IMR-90 (cell line): ENCODE measurements around the gene ZBTB22. TPM values are rescaled to one million over a fixed set of nuclear protein-coding genes. Genes with fewer than 3 reads are reported as not detected.
A peak's percentile ranks its signal among the peaks of the same experiment; 100 is the strongest.

Experiments
- ATAC-seq: fragments of 200-7000 bp; cut with Tn5 transposase; 2 replicates; pipeline ENCODE4 v1.9.1; 2020; ENCODE audit warnings: low read depth, mild to moderate bottlenecking, moderate library complexity
- BruUV-seq: library from RNA; stranded (reverse); fragments of 400-500 nt; replicated peaks from 2 replicates; lab custom pipeline; 2021; lab: Mats Ljungman, UMichigan
- CTCF ChIA-PET: fragments of 300-600 bp; formaldehyde crosslinking; extraction: SDS; loops from one replicate; lab custom pipeline; 2021; ENCODE audit warnings: antibody characterized with exemption; lab: Yijun Ruan, JAX
- POLR2A ChIA-PET: fragments of 300-600 bp; sonication (Branson Sonifier 250); formaldehyde crosslinking; loops from one replicate; lab custom pipeline; 2022; ENCODE audit warnings: antibody characterized with exemption; ENCODE audit not compliant: unreplicated experiment; lab: Charles Lee
- DNase-seq: peaks from one replicate; pipeline ENCODE4 v3.0.0; 2013
- H2AFZ ChIP-seq: replicated peaks from 2 replicates; pipeline ENCODE3; 2013; ENCODE audit warnings: low read length, mild to moderate bottlenecking; ENCODE audit not compliant: poor library complexity
- H2AK5ac ChIP-seq: 2 replicates; pipeline ENCODE4 v1.6.1; 2013; ENCODE audit warnings: low read depth, low read length, inconsistent platforms
- H2AK9ac ChIP-seq: replicated peaks from 2 replicates; pipeline ENCODE3; 2013; ENCODE audit warnings: mild to moderate bottlenecking, low read depth, low read length, moderate library complexity; ENCODE audit not compliant: poor library complexity
- H2BK120ac ChIP-seq: 2 replicates; pipeline ENCODE4 v1.6.1; 2013; ENCODE audit warnings: low read depth, low read length, inconsistent platforms
- H2BK15ac ChIP-seq: 3 replicates; pipeline ENCODE4 v1.6.1; 2013; ENCODE audit warnings: low read depth, low read length, inconsistent platforms
- H2BK20ac ChIP-seq: 2 replicates; pipeline ENCODE4 v1.6.1; 2013; ENCODE audit warnings: low read depth, mild to moderate bottlenecking, inconsistent platforms, low read length, moderate library complexity
- H2BK5ac ChIP-seq: 2 replicates; pipeline ENCODE4 v1.6.1; 2013; ENCODE audit warnings: mild to moderate bottlenecking, low read depth, low read length, inconsistent platforms; ENCODE audit not compliant: poor library complexity, severe bottlenecking
- H3K14ac ChIP-seq: replicated peaks from 2 replicates; pipeline ENCODE4 v1.6.1; 2013; ENCODE audit warnings: low read depth, low read length, inconsistent platforms
- H3K18ac ChIP-seq: 2 replicates; pipeline ENCODE4 v1.6.1; 2013; ENCODE audit warnings: low read depth, low read length, control low read depth
- H3K23ac ChIP-seq: 2 replicates; pipeline ENCODE4 v1.6.1; 2013; ENCODE audit warnings: low read depth, low read length, inconsistent platforms
- H3K27ac ChIP-seq: 2 replicates; pipeline ENCODE4 v1.5.1; 2013; ENCODE audit warnings: mild to moderate bottlenecking, control low read depth, low read length; ENCODE audit not compliant: insufficient read depth
- H3K27me3 ChIP-seq: 2 replicates; pipeline ENCODE4 v1.6.1; 2013; ENCODE audit warnings: low read length; ENCODE audit not compliant: control insufficient read depth, insufficient read depth
- H3K36me3 ChIP-seq: 2 replicates; pipeline ENCODE4 v1.6.1; 2013; ENCODE audit warnings: low read length, mixed read lengths; ENCODE audit not compliant: control insufficient read depth, insufficient read depth
- H3K4ac ChIP-seq: 2 replicates; pipeline ENCODE4 v1.6.1; 2013; ENCODE audit warnings: low read depth, low read length, inconsistent platforms
- H3K4me1 ChIP-seq: 2 replicates; pipeline ENCODE4 v1.6.1; 2013; ENCODE audit warnings: low read length, mixed read lengths; ENCODE audit not compliant: control insufficient read depth, insufficient read depth
- H3K4me2 ChIP-seq: 2 replicates; pipeline ENCODE4 v1.6.1; 2013; ENCODE audit warnings: low read depth, mild to moderate bottlenecking, control low read depth, low read length, moderate library complexity
- H3K4me3 ChIP-seq: 2 replicates; pipeline ENCODE4 v1.5.1; 2013; ENCODE audit warnings: low read depth, mild to moderate bottlenecking, control low read depth, low read length, moderate library complexity; ENCODE audit not compliant: insufficient read depth
- H3K56ac ChIP-seq: 2 replicates; pipeline ENCODE4 v1.6.1; 2013; ENCODE audit warnings: low read length, inconsistent platforms; ENCODE audit not compliant: insufficient read depth; ENCODE audit errors: extremely low read depth
- H3K79me1 ChIP-seq, 2 experiments: 2 replicates each; pipeline ENCODE4 v1.6.1; 2013; ENCODE audit warnings: low read length in 2 of 2, inconsistent platforms in 1 of 2, low read depth in 1 of 2
- H3K9ac ChIP-seq: 2 replicates; pipeline ENCODE4 v1.6.1; 2013; ENCODE audit warnings: low read depth, low read length, control low read depth
- H3K9me1 ChIP-seq: 2 replicates; pipeline ENCODE4 v1.6.1; 2013; ENCODE audit warnings: low read length, inconsistent platforms; ENCODE audit not compliant: insufficient read depth
- H3K9me3 ChIP-seq: 2 replicates; pipeline ENCODE4 v1.6.1; 2013; ENCODE audit warnings: low read length; ENCODE audit not compliant: control insufficient read depth, insufficient read depth
- H4K20me1 ChIP-seq: 2 replicates; pipeline ENCODE4 v1.6.1; 2013; ENCODE audit warnings: low read length, inconsistent platforms; ENCODE audit not compliant: insufficient read depth
- H4K5ac ChIP-seq: 2 replicates; pipeline ENCODE4 v1.6.1; 2013; ENCODE audit warnings: mild to moderate bottlenecking, low read depth, low read length, control low read depth
- H4K8ac ChIP-seq, 2 experiments: 2 replicates each; pipeline ENCODE4 v1.6.1; 2013; ENCODE audit warnings: low read depth in 2 of 2, low read length in 2 of 2, control low read depth in 1 of 2, inconsistent platforms in 1 of 2
- H4K91ac ChIP-seq: 2 replicates; pipeline ENCODE4 v1.6.1; 2013; ENCODE audit warnings: low read depth, low read length, inconsistent platforms; ENCODE audit not compliant: insufficient read depth
- BHLHE40 ChIP-seq: fragments of 150-350 bp; IDR thresholded peaks from 2 replicates; pipeline ENCODE4 v1.6.1; 2016; ENCODE audit warnings: mild to moderate bottlenecking, low read depth, low read length
- CHD1 ChIP-seq: IDR thresholded peaks from 2 replicates; pipeline ENCODE4 v1.6.1; 2012; ENCODE audit warnings: low read depth, low read length, improper control_type of control experiment
- MXI1 ChIP-seq: IDR thresholded peaks from 2 replicates; pipeline ENCODE4 v1.6.1; 2012; ENCODE audit warnings: low read depth, mild to moderate bottlenecking, low read length, moderate library complexity, borderline replicate concordance
- WGBS, 2 experiments: methylation state at CpG; one replicate each; pipeline versions ENCODE4 v1.1.5 to v1.1.7; 2013; ENCODE audit warnings: missing lambda C conversion rate in 2 of 2; ENCODE audit not compliant: insufficient read length in 1 of 2; ENCODE audit errors: extremely low coverage in 2 of 2; 5-methylcytosine and 5-hydroxymethylcytosine counted together
- dilution Hi-C: fragments of 300-500 bp; cut with HindIII; formaldehyde crosslinking; loops from one replicate; pipeline ENCODE4 v1.14.3; 2018; ENCODE audit warnings: low sequenced_read_pairs; ENCODE audit not compliant: unreplicated experiment
- in situ Hi-C: fragments of 300-500 bp; cut with MboI; formaldehyde crosslinking; loops from 3 replicates; pipeline ENCODE4 v1.14.3; 2019; ENCODE audit warnings: low sequenced_read_pairs, inconsistent platforms, mixed read lengths
- intact Hi-C: fragments of 100-400 bp; cut with micrococcal nuclease; formaldehyde crosslinking; loops from 2 replicates; pipeline ENCODE4 v1.10.0; 2022
- polyA plus RNA-seq, 3 experiments: library from polyadenylated mRNA; depleted of rRNA; stranded (reverse); fragments of >200 nt; gene quantifications; 2 replicates each; pipeline ENCODE4 v1.2.3, GENCODE V29; 2012; ENCODE audit warnings: low replicate concordance in 1 of 3
- total RNA-seq: library from RNA; depleted of rRNA; stranded (reverse); fragments of >200 nt; gene quantifications from 2 replicates; pipeline ENCODE4 v1.2.3, GENCODE V29; 2012

ZBTB22 gene
- total and polyA plus RNA-seq, 2 of the 4 experiments (the other 2 are of a cell fraction) = 6.8 to 13.0 TPM

- H3K23ac ChIP-seq = peak overlapping the region; percentile 99
- dilution Hi-C loops = no loop called here
- POLR2A ChIA-PET = interaction anchor here (1.2 kb wide), 1 partner anchor 14 kb away, joined by 3 read pairs; no protein-coding TSS in a partner anchor
Measured at GRCh38 chr6:33313105-33313708, 4.3 kb downstream of the ZBTB22 start.

More at GRCh38 chr6:33313105-33313708, 4.3 kb downstream of the ZBTB22 start:
- BruUV-seq = no TSS peak
- H2BK5ac ChIP-seq = peak overlapping the region; percentile 95
- H3K4ac ChIP-seq = peak overlapping the region; percentile 98
- no peak overlapping the region for H2BK20ac ChIP-seq
- WGBS, 2 experiments = no CpG with 5 or more reads among the region's 33 CpGs
- H3K4me2 ChIP-seq = peak overlapping the region; percentile 98
- H3K18ac ChIP-seq = peak overlapping the region; percentile 57
- H4K5ac ChIP-seq = peak overlapping the region; percentile 51
- H3K56ac ChIP-seq = peak overlapping the region; percentile 94
- ATAC-seq = peak; percentile 5
- H2BK15ac ChIP-seq = peak overlapping the region; percentile 53; the same call in 1 of the 3 replicates
- peak overlapping the region; percentile 92 for H2BK120ac ChIP-seq
- peaks cover 2% of the 10 kb centered on the region; the same call in 1 of the 2 replicates for H3K36me3 ChIP-seq
- peak; percentile 31 for DNase-seq
- H3K79me1 ChIP-seq = peaks cover 23 to 72% of the 10 kb centered on the region in 2 experiments
- in situ Hi-C loops (no loop called here), intact Hi-C loops (loop anchor here (1.0 to 5.0 kb wide), 3 partner anchors 14 to 104 kb away; partner anchors contain the start of gene CUTA)
- H3K9me3 ChIP-seq = no peaks in the 10 kb centered on the region
- H3K14ac ChIP-seq = peak overlapping the region; percentile 98
- H4K8ac ChIP-seq = peak overlapping the region; percentile 79 to 96; a peak in 3 of 4 replicates
- CTCF ChIA-PET = interaction anchor here (0.6 kb wide), 1 partner anchor 43 kb away, joined by 5 read pairs; no protein-coding TSS in a partner anchor
- H3K9ac ChIP-seq = peak overlapping the region; percentile 96
- 0 out of 2 replicates have a peak, but pooled peaks have one; percentile 12 for TF ChIP-seq MXI1
- 0 out of 2 replicates have a peak, but pooled peaks have one; percentile 44 for TF ChIP-seq CHD1
- TF ChIP-seq BHLHE40 = no peak
- H4K20me1 ChIP-seq = peaks cover 14% of the 10 kb centered on the region
- H3K9me1 ChIP-seq = peaks cover 11% of the 10 kb centered on the region
- peaks cover 11% of the 10 kb centered on the region for H3K4me1 ChIP-seq
- H4K91ac ChIP-seq = peak overlapping the region; percentile 95; the same call in 1 of the 2 replicates
- no peaks in the 10 kb centered on the region for H3K27me3 ChIP-seq
- H3K4me3 ChIP-seq = peak overlapping the region; percentile 64
- H2AK5ac ChIP-seq = peak overlapping the region; percentile 98
- peak overlapping the region; percentile 96 for H2AFZ ChIP-seq
- peak overlapping the region; percentile 99 for H2AK9ac ChIP-seq
- H3K27ac ChIP-seq = peak overlapping the region; percentile 97
